ENCODE measurements around the gene SIGLEC15. TPM values are rescaled to one million over a fixed set of nuclear protein-coding genes. Genes with fewer than 3 reads are reported as not detected.
"Not testable (repeated sequence)": the region's sequence is repeated elsewhere in the genome, so short reads cannot be mapped to it uniquely, and the experiment has no call there.

SIGLEC15 gene
- total RNA-seq, 1 donor from 2014 or later: not detected

DNA sequence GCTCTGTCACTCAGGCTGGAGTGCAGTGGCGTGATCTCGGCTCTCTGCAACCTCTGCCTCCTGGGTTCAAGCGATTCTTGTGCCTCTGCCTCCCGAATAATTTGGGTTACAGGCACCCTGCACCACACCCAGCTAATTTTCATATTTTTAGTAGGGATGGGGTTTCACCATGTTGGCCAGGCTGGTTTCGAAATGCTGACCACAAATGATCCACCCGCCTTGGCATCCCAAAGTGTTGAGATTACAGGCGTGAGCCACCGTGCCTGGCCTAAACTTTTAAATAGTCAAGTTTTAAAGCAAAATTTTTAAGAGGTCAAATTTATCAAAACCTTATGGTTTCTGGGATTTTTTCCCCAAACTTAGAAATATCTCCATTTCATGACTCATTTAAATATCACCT is 6.7 kb upstream of the SIGLEC15 start:
- not testable (repeated sequence) for DNase-seq (ENCODE audit: low spot score in 2 of 2); FAIRE-seq

DNA sequence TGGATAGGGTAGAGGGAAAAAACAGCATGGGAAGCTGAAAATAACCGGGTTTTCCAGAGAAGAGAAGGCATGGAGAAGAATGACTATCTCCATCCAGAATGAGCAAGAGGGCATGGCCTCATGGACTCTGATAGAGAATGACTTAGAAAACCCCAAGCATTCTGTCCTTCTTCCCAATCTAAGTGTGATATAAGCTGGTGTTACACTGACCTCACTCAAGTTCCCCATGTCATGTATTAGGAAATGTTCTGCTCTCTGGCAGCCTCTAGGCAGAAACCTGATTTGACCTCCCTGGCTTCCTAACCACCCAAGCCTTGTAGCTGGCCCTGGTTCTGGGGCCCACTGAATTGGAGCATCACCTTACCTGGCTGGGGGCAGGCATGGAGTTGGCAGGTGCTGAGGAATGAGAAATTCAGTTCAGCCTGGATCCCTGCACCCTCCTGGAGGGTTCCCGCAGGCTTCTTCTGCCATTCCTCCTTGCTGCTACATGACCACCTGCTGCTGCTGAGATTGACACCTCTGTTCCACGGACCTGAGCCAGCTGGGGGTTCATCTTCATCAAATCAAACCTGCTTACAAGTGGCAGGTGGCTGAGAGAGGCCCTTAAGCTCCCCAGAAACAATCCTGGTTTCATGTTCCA is 5.2 kb upstream of the SIGLEC15 start:
- DNase-seq (ENCODE audit: low spot score in 2 of 2): no peak
- FAIRE-seq: no peak

DNA sequence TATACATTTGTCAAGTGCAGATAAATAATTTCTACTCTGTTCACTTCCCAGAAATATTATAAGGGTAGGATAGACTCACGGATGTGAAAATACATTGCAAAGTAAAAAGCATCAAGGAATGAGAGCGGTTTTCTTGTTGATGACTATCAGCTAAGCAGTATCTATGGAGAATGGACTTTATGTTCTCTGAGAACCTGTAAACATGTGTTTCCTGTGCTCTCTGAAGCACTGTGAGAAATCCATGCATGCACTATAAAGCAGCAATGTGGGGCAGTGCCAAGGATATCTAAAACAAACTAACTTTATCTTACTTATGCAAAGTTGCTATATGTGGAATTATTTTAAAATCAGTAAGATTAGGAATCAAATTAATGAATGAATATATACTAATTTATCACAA is 4.4 kb upstream of the SIGLEC15 start:
- FAIRE-seq (no peak), DNase-seq (ENCODE audit: low spot score in 2 of 2) (no peak)

DNA sequence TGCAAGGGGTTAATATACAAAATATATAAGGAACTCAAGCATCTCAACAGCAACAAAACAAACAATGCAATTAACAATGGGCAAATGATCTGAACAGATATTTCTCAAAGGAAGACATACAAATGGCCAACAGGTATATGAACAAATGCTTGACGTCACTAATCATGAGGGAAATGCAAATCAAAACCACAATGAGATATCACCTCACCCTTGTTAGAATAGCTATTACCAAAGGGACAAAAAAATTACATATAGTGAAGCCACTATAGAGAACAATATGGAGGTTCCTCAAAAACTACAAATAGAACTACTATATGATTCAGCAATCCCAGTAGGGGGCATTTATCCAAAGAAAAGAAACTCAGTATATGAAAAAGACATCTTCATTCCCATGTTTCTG is 3.8 kb upstream of the SIGLEC15 start:
- DNase-seq (ENCODE audit: low spot score in 2 of 2) (no peak), FAIRE-seq (no peak)

DNA sequence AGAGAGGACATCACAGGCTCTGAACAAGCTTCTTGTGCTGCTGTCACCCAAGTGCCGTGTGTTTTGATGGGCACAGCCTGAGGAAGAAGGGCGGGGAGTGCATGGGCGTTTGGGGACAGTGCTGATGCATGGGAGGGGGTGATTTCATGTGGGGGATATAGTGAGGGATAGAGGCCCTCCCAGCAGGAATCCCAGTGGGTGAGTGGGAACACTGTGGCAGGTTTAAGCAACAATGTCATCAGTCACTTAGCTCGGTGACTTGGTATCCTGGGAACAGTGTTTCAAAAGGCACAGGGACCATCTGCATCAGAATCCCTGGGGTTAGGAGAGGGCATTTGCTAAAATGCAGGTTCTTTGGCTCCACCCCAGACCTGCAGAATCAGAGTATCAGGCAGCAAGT is 609 bp downstream of the SIGLEC15 start:
- DNase-seq (ENCODE audit: low spot score in 2 of 2) (no peak), FAIRE-seq (no peak)

DNA sequence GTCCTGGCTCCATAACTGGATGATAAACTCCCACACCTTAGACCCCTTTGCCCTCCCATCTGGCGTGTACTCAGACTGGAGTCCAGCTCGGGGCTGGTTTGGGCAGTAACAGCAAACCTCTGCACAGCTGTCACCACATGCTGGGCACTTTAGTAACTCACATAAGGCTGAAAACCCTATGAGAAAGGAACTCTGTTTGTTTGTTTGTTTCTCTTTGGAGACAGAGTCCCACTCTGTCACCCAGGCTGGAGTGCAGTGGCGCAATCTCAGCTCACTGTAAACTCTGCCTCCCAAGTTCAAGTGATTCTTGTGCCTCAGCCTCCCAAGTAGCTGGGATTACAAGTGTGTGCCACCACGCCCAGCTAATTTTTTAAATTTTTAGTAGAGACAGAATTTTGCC is 1.2 kb downstream of the SIGLEC15 start:
- not testable (repeated sequence) for FAIRE-seq

DNA sequence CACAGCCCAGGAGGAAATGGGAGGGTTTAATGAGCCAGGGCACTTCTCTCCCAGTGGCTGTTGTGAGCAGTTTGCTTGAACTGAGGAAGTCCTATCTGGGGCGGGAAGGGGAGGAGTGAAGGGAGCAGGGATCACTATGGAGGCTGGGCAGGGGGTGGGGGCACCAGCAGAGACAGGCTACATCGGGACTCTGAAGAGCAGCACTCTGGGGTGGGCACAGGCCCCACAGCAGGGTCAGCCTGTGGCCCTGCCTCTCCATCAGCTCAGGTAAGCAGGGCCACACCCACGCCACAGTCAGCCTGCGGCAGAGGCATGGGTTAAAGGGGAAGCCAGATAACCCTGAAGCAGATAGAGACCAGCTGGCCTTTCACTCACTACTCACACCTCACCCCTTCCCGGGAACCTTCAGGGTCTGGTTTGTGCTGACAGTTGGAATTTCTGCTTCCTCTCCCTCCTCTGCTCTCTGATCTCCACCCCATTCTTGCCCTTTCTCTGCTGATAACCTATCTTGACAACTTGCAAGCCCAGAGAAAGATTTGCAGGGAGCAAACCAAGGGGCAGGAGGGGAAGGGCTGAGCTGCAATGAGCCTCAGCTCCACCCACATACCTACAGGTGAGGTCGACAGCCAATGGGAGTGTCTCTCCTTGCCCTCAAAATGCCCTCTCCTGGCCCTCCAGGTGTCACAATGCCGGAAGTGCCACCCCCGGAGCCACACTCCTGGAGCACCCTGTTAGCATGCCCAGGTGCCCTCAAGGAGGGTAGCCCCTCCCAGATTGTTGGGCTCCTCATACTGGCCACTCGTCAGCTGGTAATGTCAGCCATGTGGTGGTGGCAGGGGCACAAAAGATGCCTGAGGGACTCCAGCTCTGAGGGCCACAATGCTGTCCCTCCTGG is 3.7 kb downstream of the SIGLEC15 start:
- no peak for FAIRE-seq
- no peak for DNase-seq (ENCODE audit: low spot score in 2 of 2)

More for the DNA sequence above, 1.2 kb downstream of the SIGLEC15 start:
- not testable (repeated sequence) for DNase-seq (ENCODE audit: low spot score in 2 of 2)

DNA sequence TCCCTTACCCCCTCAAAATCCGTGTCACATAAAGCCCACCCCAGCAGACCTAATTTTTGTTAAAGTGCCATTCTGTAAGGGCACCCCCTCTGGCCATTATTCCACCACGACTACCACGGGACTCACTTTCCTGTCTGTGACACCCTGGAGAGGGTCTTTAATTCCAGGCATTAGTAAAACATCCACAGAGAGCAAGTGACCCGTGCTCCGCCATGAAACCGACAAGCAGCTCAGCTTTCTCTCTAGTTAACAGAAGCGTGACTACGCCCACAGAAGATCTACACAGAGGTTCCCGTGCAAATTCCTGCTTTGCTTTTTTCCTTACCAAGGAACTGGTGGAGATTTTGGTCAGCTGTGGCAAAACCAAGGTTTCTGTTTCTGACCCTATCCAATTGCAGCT is 4.4 kb downstream of the SIGLEC15 start:
- no peak for DNase-seq (ENCODE audit: low spot score in 2 of 2)
- FAIRE-seq: no peak

DNA sequence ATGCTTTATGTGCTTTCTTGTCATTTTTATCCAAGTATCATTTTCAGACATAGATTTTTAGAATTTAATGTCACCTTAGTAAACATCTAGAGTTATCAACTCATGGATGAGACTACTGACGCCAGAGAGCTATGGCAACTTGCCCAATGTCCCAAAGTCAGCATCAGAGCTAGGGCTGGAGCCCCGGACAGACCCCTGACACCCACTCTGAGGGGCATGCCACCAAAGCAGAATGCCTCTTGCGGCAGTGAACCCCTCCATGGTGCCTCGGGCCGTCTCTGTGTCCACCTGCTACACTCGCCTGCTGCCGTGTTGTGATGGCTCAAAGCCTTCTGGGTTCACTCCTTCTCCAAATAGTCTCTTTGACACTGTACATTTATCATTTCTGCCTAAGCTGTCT is 5.4 kb downstream of the SIGLEC15 start:
- DNase-seq (ENCODE audit: low spot score in 2 of 2): no peak
- FAIRE-seq: no peak

DNA sequence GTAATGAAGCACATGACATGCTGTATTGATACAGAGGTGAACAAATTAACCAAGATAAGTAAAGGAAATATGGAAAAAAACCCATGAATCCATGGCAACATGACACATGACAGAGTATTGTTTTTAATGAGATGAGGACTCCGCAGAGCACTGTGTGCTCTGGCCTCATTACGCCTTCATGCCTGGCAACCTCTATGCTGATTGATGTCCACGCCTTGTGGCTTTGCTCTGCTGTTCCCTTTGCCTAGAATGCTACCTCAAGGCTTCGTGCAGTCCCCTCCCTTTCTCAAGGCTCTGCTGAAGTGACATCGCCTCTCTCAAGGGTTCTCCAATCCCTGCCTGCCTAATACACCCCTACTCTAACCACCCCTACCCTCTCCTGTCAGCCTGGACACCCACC is 8.4 kb downstream of the SIGLEC15 start:
- DNase-seq (ENCODE audit: low spot score in 2 of 2) (no peak), FAIRE-seq (no peak)

DNA sequence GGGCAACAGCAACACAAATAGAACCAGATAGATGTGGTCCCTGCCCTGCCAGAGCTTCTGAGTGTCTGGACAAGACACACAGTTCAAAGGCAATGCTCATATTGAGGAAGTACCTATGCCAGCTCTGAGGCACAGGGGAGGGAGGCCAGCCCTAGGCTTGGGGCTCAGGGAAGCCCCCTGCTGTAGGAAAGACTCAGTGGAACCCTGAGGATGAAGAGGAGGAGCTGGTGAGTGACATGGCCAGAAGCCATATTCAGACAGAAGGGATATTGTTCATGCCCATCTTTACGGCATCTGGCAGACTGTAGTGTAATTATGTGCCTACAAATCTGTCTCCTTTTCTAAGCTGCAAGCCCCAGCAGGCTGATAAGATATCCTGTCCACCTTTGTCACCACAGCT is 8.8 kb downstream of the SIGLEC15 start:
- no peak for DNase-seq (ENCODE audit: low spot score in 2 of 2)
- FAIRE-seq: no peak

DNA sequence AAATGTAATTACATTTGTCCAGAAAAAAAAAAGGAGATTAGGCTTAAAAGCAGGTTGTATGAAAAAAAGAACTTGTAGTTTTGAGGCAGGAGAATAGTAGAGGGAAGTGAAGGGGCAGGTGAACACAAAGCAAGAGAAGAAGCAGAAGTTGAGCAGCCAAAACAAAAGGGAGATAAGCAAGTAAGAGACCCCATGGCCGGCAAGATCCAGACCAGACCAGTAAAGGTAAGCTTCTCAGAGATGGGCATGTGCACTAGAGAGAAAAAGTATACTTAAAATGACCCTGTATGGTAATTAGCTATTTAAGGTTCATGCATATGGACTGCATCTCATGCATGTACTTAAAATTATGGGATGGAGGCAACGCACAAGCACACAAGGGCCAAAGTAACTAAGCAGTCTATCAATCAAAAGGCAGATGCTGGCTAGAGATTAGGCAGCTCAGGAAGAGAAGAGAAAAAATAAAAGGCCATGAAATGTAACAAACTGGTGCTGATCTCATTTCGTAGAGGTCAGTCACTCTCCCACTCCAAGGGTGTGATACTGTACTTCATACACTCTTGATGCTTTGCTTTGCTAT is 9.7 kb downstream of the SIGLEC15 start:
- DNase-seq (ENCODE audit: low spot score in 2 of 2): no peak
- no peak for FAIRE-seq

DNA sequence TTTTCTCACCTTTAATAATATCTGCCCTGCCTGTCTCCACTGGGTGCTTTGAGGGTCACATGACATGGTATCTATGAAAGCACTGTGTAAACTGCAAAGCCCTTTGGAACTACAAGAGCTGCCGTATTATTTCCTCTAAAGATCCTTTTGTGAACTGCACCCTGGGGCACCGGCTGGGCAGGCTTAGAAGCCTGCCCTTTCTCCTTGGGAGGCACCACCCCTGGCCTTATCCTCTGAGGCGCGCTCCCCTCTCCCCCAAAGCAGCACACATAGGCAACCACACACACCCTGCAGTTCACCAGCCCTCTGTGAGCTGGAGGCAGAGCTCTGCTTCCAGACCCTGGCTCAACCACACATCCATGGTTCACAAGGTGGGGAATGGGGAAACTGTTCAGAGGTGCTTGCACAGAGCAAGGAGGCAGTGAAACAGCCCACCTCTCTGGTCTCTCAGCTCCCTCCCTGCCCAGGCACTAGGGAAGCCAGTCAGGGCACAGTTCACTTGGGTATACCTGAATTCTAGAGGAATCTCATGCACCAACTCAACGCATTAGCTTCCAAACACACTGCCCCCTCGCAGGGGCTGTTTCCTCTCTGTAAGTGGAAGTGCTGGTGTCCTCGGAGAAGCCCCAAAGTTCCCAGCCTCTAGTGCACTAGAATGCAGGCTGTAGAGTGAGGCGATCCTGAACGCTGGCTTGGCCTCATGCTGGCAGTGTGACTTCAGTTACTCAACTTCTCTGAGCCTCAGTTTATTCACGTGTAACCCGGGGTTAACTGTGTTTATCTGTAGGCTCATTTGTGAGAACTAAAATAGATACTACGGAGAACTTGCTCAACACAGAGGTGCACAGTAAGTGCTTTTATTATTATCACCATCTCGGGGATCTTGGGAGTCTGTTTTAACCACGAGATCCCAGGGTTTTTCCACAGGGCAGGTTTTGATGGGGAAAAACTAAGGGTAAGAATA is 11.0 kb downstream of the SIGLEC15 start:
- DNase-seq (ENCODE audit: low spot score in 2 of 2) (no peak), FAIRE-seq (no peak)

DNA sequence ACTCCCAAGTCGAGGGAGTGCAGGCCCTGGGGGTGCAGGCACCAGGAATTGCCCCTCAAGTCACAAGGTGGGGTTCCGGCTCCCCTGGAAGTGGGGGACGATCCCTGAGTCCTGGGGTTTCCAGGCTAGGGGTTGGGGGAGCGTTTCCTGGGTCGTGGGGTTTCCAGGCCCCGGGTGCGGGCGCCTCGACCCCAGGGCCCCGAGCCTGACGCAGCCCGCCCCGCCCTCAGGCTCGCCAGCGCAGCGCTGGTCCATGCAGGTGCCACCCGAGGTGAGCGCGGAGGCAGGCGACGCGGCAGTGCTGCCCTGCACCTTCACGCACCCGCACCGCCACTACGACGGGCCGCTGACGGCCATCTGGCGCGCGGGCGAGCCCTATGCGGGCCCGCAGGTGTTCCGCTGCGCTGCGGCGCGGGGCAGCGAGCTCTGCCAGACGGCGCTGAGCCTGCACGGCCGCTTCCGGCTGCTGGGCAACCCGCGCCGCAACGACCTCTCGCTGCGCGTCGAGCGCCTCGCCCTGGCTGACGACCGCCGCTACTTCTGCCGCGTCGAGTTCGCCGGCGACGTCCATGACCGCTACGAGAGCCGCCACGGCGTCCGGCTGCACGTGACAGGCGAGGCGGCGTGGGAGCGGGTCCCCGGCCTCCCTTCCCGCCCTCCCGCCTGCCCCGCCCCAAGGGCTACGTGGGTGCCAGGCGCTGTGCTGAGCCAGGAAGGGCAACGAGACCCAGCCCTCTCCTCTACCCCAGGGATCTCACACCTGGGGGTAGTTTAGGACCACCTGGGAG is 12.0 kb downstream of the SIGLEC15 start:
- peak; percentile 44 for DNase-seq (ENCODE audit: low spot score in 2 of 2)
- no peak for FAIRE-seq

DNA sequence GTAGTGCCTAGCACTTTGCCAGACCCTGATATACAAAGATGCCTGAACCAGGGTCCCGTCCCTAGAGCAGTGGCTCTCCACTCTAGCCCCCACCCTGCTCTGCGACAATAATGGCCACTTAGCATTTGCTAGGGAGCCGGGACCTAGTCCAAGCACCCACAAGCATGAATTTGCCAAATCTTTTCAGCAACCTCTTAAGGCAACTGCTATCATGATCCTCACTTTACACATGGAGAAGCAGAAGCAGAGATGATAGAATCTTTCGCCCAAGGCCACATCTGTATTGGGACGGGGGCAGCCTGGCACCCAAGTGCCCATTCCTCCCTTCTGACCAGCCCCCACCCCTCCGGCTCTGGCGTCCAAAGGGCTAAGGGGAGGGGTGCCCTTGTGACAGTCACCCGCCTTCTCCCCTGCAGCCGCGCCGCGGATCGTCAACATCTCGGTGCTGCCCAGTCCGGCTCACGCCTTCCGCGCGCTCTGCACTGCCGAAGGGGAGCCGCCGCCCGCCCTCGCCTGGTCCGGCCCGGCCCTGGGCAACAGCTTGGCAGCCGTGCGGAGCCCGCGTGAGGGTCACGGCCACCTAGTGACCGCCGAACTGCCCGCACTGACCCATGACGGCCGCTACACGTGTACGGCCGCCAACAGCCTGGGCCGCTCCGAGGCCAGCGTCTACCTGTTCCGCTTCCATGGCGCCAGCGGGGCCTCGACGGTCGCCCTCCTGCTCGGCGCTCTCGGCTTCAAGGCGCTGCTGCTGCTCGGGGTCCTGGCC is 13.0 kb downstream of the SIGLEC15 start:
- FAIRE-seq (no peak), DNase-seq (ENCODE audit: low spot score in 2 of 2) (peak in 1 of 2 donors; percentile 24)

DNA sequence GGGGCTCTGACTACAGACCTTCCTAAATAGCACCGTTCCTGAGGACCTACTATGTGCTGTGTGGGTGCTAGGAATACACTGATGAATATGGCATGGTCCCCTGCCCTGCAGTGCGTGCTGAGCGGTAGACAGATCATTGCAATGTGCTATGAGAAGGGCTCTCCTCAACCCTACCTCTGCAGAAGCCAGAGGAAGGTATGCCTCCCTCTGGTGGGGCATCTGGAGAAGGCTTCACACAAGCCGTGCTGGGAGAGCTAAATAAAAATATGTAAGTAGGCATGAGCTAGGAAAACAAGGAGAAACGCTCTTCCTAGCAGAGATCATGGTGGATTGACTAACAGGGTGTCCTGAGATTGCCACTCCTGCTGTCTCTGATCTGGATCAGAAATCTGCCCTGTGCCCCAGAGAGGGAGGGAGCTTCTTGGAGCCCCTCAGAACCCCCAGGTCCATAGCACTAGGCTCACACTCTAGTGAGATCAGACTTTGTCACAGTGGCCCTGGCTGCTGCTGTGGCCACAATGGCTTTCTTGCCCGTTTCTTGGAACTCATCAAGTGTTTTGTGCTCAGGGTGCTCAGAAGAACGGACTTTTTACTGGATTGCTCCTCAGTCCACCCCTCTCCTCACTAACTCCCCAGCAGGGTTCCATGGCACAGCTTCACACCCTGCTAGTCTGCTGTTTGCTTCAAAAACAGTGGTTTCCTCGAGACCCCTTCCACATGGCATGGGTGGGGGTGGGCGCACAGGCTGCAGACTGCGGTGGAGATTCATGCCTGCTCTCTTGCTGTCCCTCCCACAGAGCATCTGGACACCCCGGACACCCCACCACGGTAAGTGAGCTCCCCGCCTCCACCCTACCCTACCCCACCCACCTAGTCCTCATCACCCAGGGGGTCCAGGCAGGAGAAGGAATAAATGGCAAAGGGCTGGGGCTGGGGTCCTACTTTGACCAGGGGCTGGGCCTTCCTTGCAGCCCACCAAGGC is 14.2 kb downstream of the SIGLEC15 start:
- FAIRE-seq (no peak), DNase-seq (ENCODE audit: low spot score in 2 of 2) (no peak)

DNA sequence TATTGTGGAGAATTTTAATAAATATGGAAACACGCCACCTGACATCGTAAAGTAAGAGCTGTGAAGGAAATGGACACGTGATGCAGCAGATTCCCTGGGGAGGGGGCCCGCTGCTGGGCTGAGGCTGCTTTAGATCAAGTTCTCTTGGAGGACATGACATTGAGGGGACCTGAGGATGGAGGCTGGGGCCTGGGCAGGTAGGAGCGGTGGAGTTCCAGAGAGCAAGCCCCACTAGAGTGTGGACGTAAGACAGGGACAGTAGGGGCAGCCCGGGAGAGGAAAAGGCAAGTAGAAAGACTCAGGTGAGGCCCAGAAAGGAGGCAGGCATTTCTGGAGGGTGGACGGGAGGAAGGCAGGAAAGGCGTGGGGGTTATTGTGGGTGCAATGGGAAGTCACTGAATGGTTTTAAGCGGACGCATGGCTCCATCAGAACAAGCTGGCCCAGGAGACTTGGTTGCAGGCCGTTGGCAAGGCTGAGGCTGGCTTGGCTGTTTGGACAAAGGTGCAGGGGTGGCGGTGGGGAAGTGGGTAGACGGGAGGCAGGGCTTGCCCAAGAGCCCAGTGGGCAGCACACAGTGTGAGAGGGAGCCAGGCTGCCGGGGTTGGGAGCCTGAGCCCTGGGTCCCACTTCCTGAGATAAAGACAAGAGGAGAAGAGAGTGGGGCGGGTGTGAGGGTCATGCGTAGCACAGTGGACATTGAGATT is 15.7 kb downstream of the SIGLEC15 start:
- FAIRE-seq: no peak

More for the DNA sequence above, 15.7 kb downstream of the SIGLEC15 start:
- no peak for DNase-seq (ENCODE audit: low spot score in 2 of 2)
